ENCODE results near the gene CNTNAP2.

DNA sequence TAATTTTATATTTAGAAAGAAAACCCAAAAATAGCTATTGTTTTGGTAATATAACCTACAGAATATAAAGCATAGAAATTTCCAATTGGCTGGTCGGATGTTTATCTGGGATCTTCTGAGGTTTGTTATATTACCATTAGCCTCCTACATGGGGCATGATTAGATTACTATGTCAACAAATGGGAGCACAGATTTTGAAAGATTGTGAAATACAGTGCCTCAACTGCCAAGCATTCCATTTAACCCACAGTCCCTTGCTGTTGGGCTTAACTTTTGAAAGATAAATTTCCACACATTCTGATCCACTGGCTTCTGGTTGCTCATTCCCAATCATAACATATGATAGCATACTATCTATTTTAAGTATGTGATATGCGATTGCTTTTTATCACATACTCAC is 2018.5 kb downstream of the CNTNAP2 start:
- TF ChIP-seq FOXK2 (IDR thresholded peaks at IDR 0.05) (no peak), FOXM1 (IDR thresholded peaks at IDR 0.05; ENCODE audit: borderline replicate concordance) (no peak), CTBP1 (IDR thresholded peaks at IDR 0.05; ENCODE audit: borderline replicate concordance) (no peak), FOXA1 (IDR thresholded peaks at IDR 0.05) (no peak), TARDBP (IDR thresholded peaks at IDR 0.05) (no peak), ELF4 (IDR thresholded peaks at IDR 0.05) (no peak), HDGF (IDR thresholded peaks at IDR 0.05; ENCODE audit: borderline replicate concordance) (no peak), BHLHE40 (IDR thresholded peaks at IDR 0.05; ENCODE audit: borderline replicate concordance) (no peak), ARNT (IDR thresholded peaks at IDR 0.05) (no peak), SP1 (IDR thresholded peaks at IDR 0.05) (no peak), PKNOX1 (IDR thresholded peaks at IDR 0.05) (no peak), SUZ12 (IDR thresholded peaks at IDR 0.05) (no peak), NFRKB (IDR thresholded peaks at IDR 0.05) (no peak), ZNF384 (IDR thresholded peaks at IDR 0.05) (no peak)
